Adipocyte (in vitro differentiated cells): ENCODE measurements around the gene KCNE4.

Experiments used
- DNase-seq: peaks from one replicate; pipeline ENCODE4 v3.0.0-alpha.2; 2015; ENCODE audit warnings: low read depth
- H3K27me3 ChIP-seq: replicated peaks from 2 replicates; pipeline ENCODE4 v1.7.0; 2013; ENCODE audit warnings: mild to moderate bottlenecking, low read length, moderate library complexity; ENCODE audit not compliant: control insufficient read depth, insufficient read depth
- H3K36me3 ChIP-seq: 2 replicates; pipeline ENCODE4 v1.7.0; 2013; ENCODE audit warnings: low read length, mild to moderate bottlenecking, moderate library complexity; ENCODE audit not compliant: control insufficient read depth, insufficient read depth, severe bottlenecking
- H3K4me1 ChIP-seq: 2 replicates; pipeline ENCODE4 v1.7.0; 2013; ENCODE audit warnings: mild to moderate bottlenecking, low read length, moderate library complexity; ENCODE audit not compliant: control insufficient read depth, insufficient read depth
- H3K4me3 ChIP-seq: 2 replicates; pipeline ENCODE4 v1.7.0; 2013; ENCODE audit warnings: mild to moderate bottlenecking, low read length, moderate library complexity
- H3K9ac ChIP-seq: 2 replicates; pipeline ENCODE4 v1.7.0; 2013; ENCODE audit warnings: mild to moderate bottlenecking, low read length, moderate library complexity
- H3K9me3 ChIP-seq: 2 replicates; pipeline ENCODE4 v1.7.0; 2013; ENCODE audit warnings: mild to moderate bottlenecking, low read length, moderate library complexity; ENCODE audit not compliant: control insufficient read depth

Gene KCNE4

GRCh38 chr2:223026357-223027110, 25.5 kb upstream of the KCNE4 start:
- peaks cover 14% of the 10 kb centered on the region for H3K4me1 ChIP-seq
- H3K9me3 ChIP-seq: no peaks in the 10 kb centered on the region
- no peaks in the 10 kb centered on the region for H3K36me3 ChIP-seq
- H3K4me3 ChIP-seq: no peak overlapping the region
- no peak overlapping the region for H3K9ac ChIP-seq
- DNase-seq: peak; percentile 63
- no peaks in the 10 kb centered on the region for H3K27me3 ChIP-seq

DNA sequence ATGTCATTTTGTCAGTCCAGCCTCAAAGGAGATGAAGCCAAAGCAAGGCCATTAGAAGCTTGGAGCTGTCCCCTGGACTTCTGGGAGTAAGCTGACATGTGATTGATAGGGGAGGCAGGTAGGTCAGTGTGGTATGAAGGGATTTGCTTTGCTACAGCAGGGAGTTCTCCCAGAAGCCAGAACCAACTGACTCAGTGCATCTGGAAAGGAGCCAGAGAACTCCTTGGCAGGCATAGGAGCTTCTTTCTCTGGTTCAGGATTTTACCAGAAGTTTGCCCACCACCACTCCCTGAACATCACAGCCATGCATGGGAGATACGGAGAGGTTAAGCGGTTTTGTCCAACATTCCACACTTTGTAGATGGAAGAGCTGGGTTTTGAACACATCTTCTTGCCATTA, 24.5 kb upstream of the KCNE4 start:
- H3K36me3 ChIP-seq: no peaks in the 10 kb centered on the region
- peaks cover 8% of the 10 kb centered on the region for H3K9me3 ChIP-seq
- peaks cover 14% of the 10 kb centered on the region for H3K4me1 ChIP-seq
- H3K27me3 ChIP-seq: no peaks in the 10 kb centered on the region
- H3K4me3 ChIP-seq: no peak overlapping the region
- no peak overlapping the region for H3K9ac ChIP-seq
- peak; percentile 53 for DNase-seq

- no peak for DNase-seq
- Histone ChIP-seq H3K9me3 (peaks cover 18% of the 10 kb centered on the region), H3K36me3 (no peaks in the 10 kb centered on the region), H3K27me3 (no peaks in the 10 kb centered on the region), H3K4me1 (peaks cover 14% of the 10 kb centered on the region), H3K9ac (no peak overlapping the region), H3K4me3 (no peak overlapping the region)
Observed at GRCh38 chr2:223029287-223029686, 22.7 kb upstream of the KCNE4 start.

- DNase-seq: no peak
- Histone ChIP-seq H3K4me3 (no peak overlapping the region), H3K36me3 (no peaks in the 10 kb centered on the region), H3K4me1 (peaks cover 1% of the 10 kb centered on the region), H3K27me3 (no peaks in the 10 kb centered on the region), H3K9me3 (peaks cover 18% of the 10 kb centered on the region), H3K9ac (no peak overlapping the region)
Observed at GRCh38 chr2:223032187-223033142, 19.5 kb upstream of the KCNE4 start.

DNA sequence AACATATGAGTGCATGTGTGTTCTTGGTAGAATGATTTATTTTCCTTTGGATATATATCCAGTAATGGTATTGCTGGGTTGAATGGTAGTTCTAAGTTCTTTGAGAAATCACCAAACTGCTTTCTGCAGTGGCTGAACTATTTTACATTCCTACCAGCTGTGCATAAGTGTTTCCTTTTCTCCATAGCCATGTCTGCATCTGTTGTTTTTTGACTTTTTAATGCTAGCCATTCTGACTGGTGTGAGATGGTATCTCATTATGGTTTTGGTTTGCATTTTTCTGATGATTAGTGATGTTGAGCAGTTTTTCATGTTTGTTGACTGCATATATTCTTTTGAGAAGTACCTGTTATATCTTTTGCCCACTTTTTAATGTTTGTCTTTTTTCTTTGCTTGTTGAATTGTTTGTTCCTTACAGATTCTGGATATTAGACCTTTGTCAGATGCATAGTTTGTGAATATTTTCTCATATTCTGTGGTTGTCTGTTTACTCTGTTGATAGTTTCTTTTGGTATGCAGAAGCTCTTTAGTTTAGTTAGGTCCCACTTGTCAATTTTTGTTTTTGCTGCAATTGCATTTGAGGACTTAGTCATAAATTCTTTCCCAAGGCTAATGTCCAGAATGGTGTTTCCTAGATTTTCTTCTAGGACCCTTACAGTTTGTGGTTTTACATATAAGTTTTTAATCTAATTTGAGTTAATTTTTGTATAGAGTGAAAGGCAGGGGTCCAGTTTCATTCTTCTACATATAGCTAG, 17.6 kb upstream of the KCNE4 start:
- Histone ChIP-seq H3K9ac (no peak overlapping the region), H3K36me3 (no peaks in the 10 kb centered on the region), H3K9me3 (peaks cover 18% of the 10 kb centered on the region), H3K4me3 (no peak overlapping the region), H3K4me1 (no peaks in the 10 kb centered on the region), H3K27me3 (no peaks in the 10 kb centered on the region)
- peak; percentile 33 for DNase-seq

- peaks cover 10% of the 10 kb centered on the region for H3K4me1 ChIP-seq
- peaks cover 15% of the 10 kb centered on the region for H3K9me3 ChIP-seq
- H3K4me3 ChIP-seq: no peak overlapping the region
- H3K9ac ChIP-seq: no peak overlapping the region
- no peak for DNase-seq
- no peaks in the 10 kb centered on the region for H3K36me3 ChIP-seq
- no peaks in the 10 kb centered on the region for H3K27me3 ChIP-seq
Observed at GRCh38 chr2:223036790-223037444, 15.1 kb upstream of the KCNE4 start.

GRCh38 chr2:223037445-223037800, 14.6 kb upstream of the KCNE4 start:
- no peaks in the 10 kb centered on the region for H3K36me3 ChIP-seq
- peaks cover 14% of the 10 kb centered on the region for H3K4me1 ChIP-seq
- H3K27me3 ChIP-seq: no peaks in the 10 kb centered on the region
- peaks cover 10% of the 10 kb centered on the region for H3K9me3 ChIP-seq
- no peak overlapping the region for H3K4me3 ChIP-seq
- no peak for DNase-seq
- no peak overlapping the region for H3K9ac ChIP-seq

DNA sequence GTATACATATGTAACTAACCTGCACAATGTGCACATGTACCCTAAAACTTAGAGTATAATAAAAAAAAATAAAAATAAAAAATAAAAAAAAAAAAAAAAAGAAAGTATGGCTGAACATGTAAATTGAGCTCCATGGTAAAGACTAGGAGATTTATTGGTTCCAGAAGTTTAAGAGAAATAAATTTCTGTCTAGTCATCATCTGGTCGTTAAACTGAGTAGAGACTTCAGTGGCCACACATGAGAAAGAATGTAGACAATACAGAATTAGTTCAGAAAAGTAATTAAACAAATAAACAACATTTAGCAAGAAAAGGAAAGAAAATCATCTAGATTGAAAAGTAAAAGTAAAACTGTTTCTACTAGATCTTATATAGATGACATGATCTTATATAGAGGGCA, 12.4 kb upstream of the KCNE4 start:
- no peak for DNase-seq
- Histone ChIP-seq H3K36me3 (no peaks in the 10 kb centered on the region), H3K9me3 (no peaks in the 10 kb centered on the region), H3K4me1 (peaks cover 22% of the 10 kb centered on the region), H3K4me3 (no peak overlapping the region), H3K9ac (no peak overlapping the region), H3K27me3 (no peaks in the 10 kb centered on the region)

DNA sequence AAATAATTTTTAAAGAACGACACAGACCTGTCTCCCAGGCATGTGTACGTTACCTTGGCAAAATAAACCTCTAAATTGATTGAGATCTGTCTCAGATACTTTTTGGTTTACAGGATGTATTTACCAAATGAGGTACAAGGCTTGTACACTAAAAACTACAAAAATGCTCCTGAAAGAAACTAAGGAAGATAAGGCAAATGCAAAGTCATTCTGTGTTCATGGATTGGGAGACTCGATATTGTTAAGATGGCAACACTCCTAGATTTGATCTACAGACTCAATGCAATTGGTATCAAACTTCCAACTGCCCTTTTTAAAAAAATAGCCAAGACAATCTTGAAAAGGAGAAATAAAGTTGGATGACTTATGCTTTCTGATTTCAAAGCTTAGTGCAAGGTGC, 11.5 kb upstream of the KCNE4 start:
- Histone ChIP-seq H3K4me1 (peaks cover 22% of the 10 kb centered on the region), H3K9me3 (no peaks in the 10 kb centered on the region), H3K4me3 (no peak overlapping the region), H3K36me3 (no peaks in the 10 kb centered on the region), H3K9ac (no peak overlapping the region), H3K27me3 (no peaks in the 10 kb centered on the region)
- DNase-seq: no peak

DNA sequence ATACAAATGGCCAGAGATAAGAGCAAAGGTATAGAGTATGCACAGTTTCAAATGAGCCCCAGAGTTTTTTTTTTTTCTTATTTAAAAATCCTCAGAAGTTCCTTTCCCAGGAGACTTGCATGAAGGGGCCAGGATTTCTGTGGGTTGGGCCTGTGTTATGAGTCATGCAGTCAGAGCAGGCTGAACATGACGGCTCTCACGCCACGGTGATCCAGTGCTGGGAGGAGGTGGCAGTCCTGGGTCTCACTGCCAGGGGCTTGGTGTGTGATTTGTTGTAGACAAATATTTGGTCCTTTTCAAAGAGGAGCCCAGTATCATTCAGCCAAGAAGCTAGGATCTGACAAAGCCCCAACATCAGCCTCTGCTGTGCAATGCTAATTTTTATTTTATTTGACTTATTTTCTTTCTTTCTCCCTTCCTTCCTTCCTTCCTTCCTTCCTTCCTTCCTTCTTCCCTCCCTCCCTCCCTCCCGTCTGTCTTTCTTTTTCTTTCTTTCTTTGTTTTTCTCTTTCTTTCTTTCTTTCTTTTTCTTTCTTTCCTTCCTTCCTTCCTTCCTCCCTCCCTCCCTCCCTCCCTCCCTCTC, 10.4 kb upstream of the KCNE4 start:
- H3K4me1 ChIP-seq: peaks cover 26% of the 10 kb centered on the region

More for the DNA sequence above, 10.4 kb upstream of the KCNE4 start:
- Histone ChIP-seq H3K4me3 (no peak overlapping the region), H3K9ac (peak overlapping the region; percentile 67), H3K36me3 (no peaks in the 10 kb centered on the region), H3K9me3 (no peaks in the 10 kb centered on the region), H3K27me3 (no peaks in the 10 kb centered on the region)
- DNase-seq: peak; percentile 98
